HCEC 1CT (cell line): ENCODE measurements around the gene DHX15.
A peak's percentile ranks its signal among the peaks of the same experiment; 100 is the strongest.

Experiments used
- DNase-seq: peaks from one replicate; pipeline ENCODE4 v3.0.0-alpha.2; 2017

Gene DHX15

DNA sequence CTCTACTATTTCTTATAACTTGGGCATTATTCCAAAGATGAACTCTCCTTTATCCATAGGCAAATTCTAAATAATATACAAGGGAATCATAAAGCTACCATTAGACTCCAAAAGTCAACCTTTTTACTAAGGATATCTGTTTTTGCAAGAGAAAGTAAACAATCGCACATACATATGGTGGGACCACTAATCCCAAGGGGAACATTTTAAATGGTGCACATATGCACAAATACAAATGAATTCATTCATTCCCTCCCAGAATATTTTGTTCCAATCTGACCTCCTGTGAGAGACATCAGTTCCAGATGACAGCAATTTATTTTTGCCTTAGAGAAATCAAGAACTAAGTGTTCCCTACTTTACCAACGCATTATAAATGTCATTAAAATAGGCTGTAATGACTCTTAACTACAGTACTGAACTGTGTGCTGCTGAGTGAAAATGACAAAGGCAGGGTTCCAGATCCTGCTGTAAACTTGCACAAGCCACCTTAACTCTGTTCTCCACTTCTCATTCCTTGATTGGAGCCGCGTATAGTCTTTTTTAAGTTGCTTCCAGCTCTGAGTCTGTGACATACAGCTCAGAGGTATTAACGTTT is 2.0 kb downstream of the DHX15 start:
- no peak for DNase-seq

DNA sequence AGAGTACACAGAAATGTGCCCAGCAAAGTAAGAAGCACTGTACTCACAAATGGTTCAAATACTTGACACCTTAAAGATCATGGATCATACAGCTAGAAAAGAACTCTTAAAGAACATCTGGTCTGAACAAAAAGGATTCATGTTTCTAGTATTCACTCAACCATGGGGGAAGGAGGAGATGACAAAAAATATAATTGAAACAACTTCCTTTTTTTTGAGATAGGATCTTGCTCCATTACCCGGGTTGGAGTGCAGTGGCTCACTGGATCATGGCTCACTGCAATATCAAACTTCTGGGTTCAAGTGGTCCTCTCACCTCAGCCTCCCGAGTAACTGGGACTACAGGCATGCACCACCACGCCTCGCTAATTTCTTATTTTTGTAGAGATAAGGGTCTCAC is 6.0 kb downstream of the DHX15 start:
- DNase-seq = no peak

DNA sequence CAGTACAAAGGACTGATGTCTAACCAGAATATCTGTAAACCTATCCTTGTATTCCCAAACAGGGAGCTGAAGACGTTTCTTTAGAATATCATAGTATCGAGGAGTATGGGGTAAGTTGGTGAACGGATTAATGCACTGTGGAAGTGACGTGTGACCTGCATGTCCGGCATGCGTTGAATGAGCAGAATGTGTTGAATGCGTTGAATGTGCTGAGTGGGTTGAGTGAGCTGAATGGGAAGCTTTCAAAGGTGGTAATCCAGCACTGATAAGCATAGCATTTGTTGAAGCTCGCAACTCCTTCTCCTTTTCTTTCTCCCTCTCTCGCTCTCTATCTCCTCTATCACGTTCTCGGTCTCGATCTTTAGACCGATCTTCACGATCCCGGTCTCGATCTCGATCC is 8.1 kb downstream of the DHX15 start:
- DNase-seq = no peak

GRCh38 chr4:24574236-24574635 is 10.1 kb downstream of the DHX15 start:
- DNase-seq = no peak

- DNase-seq = no peak
Observed at GRCh38 chr4:24573582-24573981, 10.8 kb downstream of the DHX15 start.

DNA sequence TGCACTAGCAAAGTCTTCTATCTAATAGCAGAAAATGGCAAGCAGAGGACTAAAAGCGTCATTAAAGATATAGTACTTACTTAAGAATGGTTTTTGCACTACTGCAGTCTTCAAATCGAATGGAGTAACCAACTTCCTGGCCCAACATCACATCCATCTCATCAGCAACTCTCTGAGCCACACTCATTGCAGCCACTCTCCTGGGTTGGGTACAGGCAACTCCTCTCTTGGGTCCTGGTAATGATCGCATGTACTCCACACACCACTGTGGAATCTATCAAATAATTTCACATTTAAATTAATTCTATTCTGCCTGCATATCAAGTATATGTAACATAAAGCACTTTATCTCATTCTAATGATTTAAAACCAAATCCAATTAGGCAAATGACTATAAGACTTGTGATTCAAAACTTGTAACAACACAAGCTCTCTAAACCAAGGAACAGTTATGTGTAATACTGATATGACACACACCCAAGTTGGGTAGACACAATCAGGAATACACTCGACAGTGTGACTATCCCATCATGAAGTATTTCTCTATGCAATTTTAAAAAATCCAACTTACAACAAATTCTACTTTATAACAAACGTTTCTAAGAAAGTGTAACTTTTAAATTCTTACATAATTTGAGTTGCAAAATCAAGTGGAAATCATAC is 13.6 kb downstream of the DHX15 start:
- no peak for DNase-seq

GRCh38 chr4:24570172-24570571 is 14.2 kb downstream of the DHX15 start:
- DNase-seq = no peak

DNA sequence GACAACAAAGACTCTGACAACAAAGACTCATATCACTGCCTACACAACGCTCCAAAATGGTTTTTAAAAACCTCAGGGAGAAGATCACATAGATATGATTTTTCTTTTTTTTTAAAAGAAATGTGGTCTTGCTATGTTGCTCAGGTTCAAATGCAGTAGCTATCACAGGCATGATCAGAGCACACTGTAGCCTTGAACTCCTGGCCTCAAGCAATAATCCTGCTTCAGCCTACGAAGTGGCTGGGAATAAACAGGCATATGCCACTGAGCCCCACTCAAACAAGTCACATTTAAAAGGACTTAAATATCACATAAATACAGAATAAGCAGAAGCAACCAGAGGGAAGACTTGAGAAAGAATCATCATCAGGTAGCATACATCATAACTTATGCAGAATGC is 14.7 kb downstream of the DHX15 start:
- no peak for DNase-seq

- DNase-seq = peak; percentile 32
Observed at GRCh38 chr4:24568425-24568824, 15.9 kb downstream of the DHX15 start.

DNA sequence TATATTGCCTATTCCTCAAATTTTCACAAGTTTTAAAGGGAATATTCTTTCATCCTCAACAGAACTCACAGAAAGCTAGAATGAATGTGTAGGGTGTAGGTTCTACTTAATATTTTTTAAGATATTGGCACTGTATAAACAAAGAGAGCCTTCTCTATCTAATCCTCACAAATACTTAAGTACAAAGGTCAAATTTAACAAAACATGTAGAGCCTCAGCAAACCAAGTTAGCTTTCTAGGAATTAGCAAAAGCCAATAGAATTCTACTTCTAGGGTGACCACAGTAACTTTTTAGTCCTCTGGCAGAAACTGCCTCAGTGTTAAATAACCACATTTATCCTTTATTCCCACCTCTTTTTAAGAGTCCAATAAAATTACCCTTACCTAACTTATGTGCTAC is 19.3 kb downstream of the DHX15 start:
- DNase-seq = no peak

DNA sequence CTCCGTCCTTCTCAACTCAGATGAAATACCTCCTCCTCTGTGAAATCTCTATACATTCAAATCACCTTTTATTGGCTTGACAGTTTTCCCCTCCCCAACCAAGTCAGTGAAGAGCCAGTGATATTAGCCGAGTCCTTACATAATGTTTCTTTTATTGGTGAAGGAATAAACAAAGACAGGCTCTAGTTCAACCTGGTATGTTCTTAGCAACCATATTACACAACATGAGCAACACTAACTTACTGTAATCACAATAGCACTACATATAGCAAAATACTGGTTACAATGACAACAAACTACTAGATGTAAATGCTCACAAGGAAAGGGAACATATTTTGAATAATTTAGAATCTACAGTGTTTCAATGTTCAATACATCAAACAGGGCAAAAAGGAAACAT is 19.9 kb downstream of the DHX15 start:
- no peak for DNase-seq

GRCh38 chr4:24561438-24562139 is 22.8 kb downstream of the DHX15 start:
- no peak for DNase-seq

GRCh38 chr4:24560868-24561368 is 23.4 kb downstream of the DHX15 start:
- DNase-seq = peak; percentile 27

DNA sequence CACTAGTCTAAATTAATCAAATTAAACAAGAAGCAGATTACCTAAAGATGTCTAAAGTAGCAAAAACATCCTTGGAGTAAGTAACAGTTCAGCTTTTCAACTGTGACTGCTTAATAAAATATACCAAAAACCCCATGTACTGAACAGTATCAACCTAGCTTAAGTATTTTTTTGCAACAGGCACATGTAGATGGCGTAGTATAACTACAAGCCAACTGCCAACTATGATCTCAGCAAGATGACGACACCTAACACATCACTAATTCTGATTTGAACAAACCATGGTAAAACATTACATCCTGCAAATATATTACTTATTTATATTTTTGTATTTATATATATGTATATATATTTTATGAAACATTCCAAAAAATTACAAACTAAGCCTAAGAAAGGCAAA is 24.5 kb downstream of the DHX15 start:
- DNase-seq = peak; percentile 23

DNA sequence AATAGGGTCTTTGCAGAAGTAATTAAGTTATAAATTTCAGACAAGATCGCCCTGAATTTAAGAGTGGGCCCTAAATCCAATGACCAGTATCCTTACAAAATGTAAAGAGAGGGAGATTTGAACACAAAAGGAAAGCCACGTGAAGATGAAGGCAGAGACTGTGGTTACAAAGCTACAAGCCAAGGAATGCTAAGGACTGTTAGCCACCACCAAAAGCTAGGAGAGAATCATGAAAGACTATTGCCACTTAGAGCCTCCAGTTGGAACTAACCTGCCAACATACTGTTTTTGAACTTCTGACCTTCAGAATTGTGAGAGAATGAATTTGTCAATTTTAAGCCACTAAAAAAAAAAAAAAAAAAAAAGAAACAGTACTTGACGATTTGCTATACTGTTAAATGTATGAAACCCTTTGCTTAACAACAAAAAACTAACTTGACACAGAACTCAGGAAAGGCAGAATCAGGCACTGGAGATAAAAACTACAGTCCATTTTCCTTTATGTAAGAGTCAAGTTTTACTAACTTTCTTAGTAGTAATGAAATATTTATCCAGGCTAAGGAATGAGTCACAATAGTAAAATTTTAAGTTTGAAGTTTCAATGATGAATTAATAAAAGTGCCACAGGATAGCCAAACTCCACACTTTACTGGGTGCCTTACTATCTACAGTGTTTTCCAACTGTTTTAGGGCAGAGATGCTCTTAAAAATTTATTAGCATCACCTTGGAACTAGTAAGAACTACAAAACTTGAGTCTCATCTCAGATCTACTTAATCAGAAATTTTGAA is 25.1 kb downstream of the DHX15 start:
- DNase-seq = peak; percentile 36

DNA sequence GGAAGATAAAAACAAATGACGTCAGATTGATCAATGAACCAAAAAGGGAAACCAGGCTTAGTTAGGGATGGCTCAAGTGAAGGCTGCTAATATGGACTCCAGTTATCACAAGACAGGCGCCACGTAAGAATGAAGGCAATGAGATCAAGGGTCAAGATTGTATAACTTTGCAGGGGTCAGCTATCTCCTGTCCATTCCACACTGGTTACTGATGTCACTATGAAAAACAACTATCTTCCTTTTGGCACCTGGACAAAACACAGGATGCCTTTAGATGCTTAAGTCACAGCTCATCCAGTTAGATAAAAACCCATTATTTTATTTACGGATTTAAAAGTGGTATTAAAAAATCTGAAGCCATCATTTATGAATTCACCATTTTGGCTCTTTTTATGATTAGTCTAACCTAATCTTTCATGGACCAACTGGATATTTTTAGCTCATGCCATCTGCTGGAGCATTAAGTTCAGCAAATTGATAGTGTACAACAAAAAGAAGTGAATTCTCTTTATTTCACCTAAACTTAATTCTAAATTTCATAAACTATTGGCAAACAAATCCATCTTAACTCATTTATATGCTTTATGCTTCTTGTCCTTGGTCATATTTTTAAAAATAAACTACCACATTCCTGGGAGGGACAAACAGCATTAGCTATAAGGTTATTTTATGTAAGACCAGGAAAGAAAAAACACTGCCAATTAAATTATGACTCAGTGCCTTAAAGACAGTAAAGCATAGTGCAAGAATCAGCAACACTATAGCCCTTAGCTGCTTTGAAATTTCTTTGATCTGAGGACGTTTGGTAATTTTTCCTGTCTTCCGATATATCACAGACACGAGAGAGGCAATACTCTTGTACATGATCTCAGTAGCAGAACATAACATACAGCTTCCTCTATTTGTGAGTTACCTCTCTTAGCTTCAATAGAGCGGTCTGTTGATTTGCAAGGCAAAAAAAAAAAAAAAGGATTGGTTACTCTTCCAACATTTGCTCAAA is 27.0 kb downstream of the DHX15 start:
- DNase-seq = peak; percentile 15

GRCh38 chr4:24551492-24552289 is 32.7 kb downstream of the DHX15 start:
- DNase-seq = peak; percentile 21

GRCh38 chr4:24550441-24551175 is 33.7 kb downstream of the DHX15 start:
- DNase-seq = no peak

DNA sequence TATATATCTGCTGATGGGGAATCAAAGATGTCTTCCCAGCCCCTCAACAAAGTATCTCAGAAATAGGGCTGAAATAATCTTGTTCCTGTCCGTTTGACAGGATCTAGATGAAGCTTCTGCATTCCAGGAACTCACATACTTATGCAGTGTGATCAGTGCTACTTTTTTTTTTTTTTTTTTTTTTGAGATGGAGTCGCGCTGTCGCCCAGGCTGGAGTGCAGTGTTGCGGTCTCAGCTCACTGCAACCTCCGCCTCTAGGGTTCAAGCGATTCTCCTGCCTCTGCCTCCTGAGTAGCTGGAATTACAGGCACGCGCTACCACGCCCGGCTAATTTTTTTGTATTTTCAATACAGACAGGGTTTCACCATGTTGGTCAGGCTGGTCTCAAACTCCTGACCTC is 36.4 kb downstream of the DHX15 start:
- DNase-seq = no peak

- DNase-seq = no peak
Observed at GRCh38 chr4:24544208-24544988, 40.0 kb downstream of the DHX15 start.
